ENCODE data around the gene MAPRE3.

DNA sequence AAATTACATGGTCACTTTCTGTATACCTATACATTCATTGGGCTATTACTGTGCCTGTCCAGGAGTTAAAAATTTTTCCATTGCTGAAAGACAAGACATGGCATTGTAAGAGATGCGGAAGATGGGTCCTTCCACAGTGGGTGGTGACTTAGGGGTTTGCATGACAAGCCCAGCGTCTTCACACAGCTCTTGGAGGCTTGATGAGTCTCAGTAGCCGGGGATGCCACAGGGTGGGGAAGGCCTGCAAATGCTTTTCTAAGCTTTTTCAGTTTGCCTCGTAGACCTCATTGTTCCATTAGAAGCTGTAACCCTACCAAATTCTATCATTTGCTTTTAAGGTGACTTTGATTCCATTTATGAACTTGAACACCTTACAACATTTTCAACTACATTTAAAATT lies 18.1 kb upstream of the MAPRE3 start:
- TF ChIP-seq, protein P1, sequence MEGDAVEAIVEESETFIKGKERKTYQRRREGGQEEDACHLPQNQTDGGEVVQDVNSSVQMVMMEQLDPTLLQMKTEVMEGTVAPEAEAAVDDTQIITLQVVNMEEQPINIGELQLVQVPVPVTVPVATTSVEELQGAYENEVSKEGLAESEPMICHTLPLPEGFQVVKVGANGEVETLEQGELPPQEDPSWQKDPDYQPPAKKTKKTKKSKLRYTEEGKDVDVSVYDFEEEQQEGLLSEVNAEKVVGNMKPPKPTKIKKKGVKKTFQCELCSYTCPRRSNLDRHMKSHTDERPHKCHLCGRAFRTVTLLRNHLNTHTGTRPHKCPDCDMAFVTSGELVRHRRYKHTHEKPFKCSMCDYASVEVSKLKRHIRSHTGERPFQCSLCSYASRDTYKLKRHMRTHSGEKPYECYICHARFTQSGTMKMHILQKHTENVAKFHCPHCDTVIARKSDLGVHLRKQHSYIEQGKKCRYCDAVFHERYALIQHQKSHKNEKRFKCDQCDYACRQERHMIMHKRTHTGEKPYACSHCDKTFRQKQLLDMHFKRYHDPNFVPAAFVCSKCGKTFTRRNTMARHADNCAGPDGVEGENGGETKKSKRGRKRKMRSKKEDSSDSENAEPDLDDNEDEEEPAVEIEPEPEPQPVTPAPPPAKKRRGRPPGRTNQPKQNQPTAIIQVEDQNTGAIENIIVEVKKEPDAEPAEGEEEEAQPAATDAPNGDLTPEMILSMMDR (IDR thresholded peaks at IDR 0.05) = no peak
- no peak for TF ChIP-seq POLR2AphosphoS5 (IDR thresholded peaks at IDR 0.05)
